OCI-LY1 (cell line): Measurements from ENCODE around the gene SNPH.

Experiments
- H2AFZ ChIP-seq: fragments of 200-600 bp; sonication (generic), shearing (Covaris generic); 2 replicates; pipeline ENCODE4 v1.6.0; 2014; ENCODE audit warnings: antibody characterized with exemption, mild to moderate bottlenecking, low read length
- H3F3A ChIP-seq: fragments of 200-600 bp; sonication (generic), shearing (Covaris generic); 2 replicates; pipeline ENCODE4 v1.6.0; 2014; ENCODE audit warnings: mild to moderate bottlenecking, antibody characterized with exemption, low read length, moderate library complexity; ENCODE audit not compliant: insufficient read depth
- H3K27ac ChIP-seq: fragments of 200-600 bp; sonication (generic); 2 replicates; pipeline ENCODE4 v1.5.1; 2014; ENCODE audit warnings: low read length, mixed run types, mild to moderate bottlenecking, low read depth; ENCODE audit not compliant: poor library complexity, severe bottlenecking
- H3K27me3 ChIP-seq: fragments of 200-600 bp; sonication (generic); 2 replicates; pipeline ENCODE4 v1.6.0; 2014; ENCODE audit warnings: antibody characterized with exemption, mild to moderate bottlenecking, low read length, moderate library complexity; ENCODE audit not compliant: insufficient read depth
- H3K36me3 ChIP-seq: fragments of 200-600 bp; sonication (generic); 2 replicates; pipeline ENCODE4 v1.6.1; 2014; ENCODE audit warnings: mild to moderate bottlenecking, antibody characterized with exemption, low read length, moderate library complexity, mixed read lengths; ENCODE audit not compliant: insufficient read depth
- H3K4me1 ChIP-seq: fragments of 200-600 bp; sonication (generic); 2 replicates; pipeline ENCODE4 v1.5.1; 2014; ENCODE audit warnings: mild to moderate bottlenecking, low read length, moderate library complexity; ENCODE audit not compliant: insufficient read depth, severe bottlenecking
- H3K4me2 ChIP-seq: fragments of 200-600 bp; sonication (generic), shearing (Covaris generic); 2 replicates; pipeline ENCODE4 v1.6.1; 2014; ENCODE audit warnings: low read length
- H3K4me3 ChIP-seq: fragments of 200-600 bp; sonication (generic); 2 replicates; pipeline ENCODE4 v1.5.1; 2014; ENCODE audit warnings: low read length, low read depth, mild to moderate bottlenecking, mixed read lengths; ENCODE audit not compliant: poor library complexity, severe bottlenecking
- H3K79me2 ChIP-seq: fragments of 200-600 bp; shearing (Covaris generic); 2 replicates; pipeline ENCODE4 v1.6.1; 2016; ENCODE audit warnings: mixed run types, low read length, mixed read lengths; ENCODE audit not compliant: insufficient read depth
- H3K9ac ChIP-seq: fragments of 200-600 bp; sonication (generic), shearing (Covaris generic); 2 replicates; pipeline ENCODE4 v1.6.1; 2014; ENCODE audit warnings: mild to moderate bottlenecking, low read length, mixed read lengths
- H3K9me2 ChIP-seq: fragments of 200-600 bp; sonication (generic), shearing (Covaris generic); 2 replicates; pipeline ENCODE4 v1.6.1; 2014; ENCODE audit warnings: low read depth, mild to moderate bottlenecking, low read length, mixed read lengths
- H3K9me3 ChIP-seq: fragments of 200-600 bp; shearing (Covaris generic); 2 replicates; pipeline ENCODE4 v1.6.1; 2014; ENCODE audit warnings: low read length, mixed read lengths
- H4K20me1 ChIP-seq: fragments of 200-600 bp; sonication (generic), shearing (Covaris generic); 2 replicates; pipeline ENCODE4 v1.6.0; 2016; ENCODE audit warnings: mild to moderate bottlenecking, low read length; ENCODE audit not compliant: insufficient read depth
- CTCF ChIP-seq: fragments of 200-600 bp; sonication (generic), shearing (Covaris generic); IDR thresholded peaks from 2 replicates; pipeline ENCODE4 v1.5.1; 2017; ENCODE audit warnings: mild to moderate bottlenecking, antibody characterized with exemption, low read length, moderate library complexity, mixed read lengths
- EZH2 ChIP-seq: fragments of 200-600 bp; sonication (generic), shearing (Covaris generic); IDR thresholded peaks from 2 replicates; pipeline ENCODE4 v1.8.0; 2017; ENCODE audit warnings: borderline replicate concordance, mixed run types, mild to moderate bottlenecking, antibody characterized with exemption, low read length, moderate library complexity, mixed read lengths

SNPH gene

DNA sequence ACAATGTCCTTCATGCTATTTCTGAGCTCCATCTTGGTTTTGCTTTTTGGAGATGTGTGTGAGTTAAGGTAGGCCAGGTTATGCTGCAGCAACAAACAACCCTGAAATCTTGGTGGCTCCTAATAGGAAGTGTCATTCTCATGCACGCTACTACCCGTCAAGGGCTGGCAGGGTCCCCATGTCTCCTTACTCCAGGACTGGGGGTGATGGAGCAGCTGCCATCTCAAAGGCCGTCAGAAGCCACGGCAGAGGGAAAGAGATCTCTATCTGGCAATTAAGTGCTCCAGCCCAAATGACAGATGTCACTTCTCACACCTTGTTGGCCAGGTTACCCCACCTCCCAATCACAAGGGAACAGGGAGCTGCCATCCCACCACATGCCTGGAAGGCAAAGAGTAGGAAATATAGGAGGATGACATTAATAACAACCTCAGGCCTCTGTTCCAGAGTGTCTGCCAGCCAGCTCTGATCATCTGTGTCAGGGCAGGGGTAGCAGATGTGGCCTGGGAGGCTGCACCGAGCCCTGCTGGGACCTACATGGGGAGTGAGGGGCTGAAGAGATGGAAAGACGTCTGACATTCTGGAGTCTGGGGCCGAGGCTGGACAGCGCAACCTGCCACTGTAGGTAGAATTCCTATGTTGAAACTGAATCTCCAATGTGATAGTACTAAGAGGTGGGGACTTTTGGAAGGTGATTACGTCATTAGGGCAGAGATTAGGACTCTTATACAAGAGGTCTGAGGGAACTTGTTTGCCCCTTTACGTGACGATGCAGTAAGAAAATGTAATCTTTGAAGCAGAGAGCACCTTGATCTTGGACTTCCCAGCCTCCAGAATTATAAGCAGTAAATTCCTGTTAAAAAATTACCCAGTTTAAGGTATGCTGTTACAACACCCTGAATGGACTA lies 67.6 kb downstream of the SNPH start:
- Histone ChIP-seq H2AFZ (no peak overlapping the region), H3K27me3 (no peaks in the 10 kb centered on the region), H3K36me3 (peaks cover 49% of the 10 kb centered on the region), H3K27ac (no peak overlapping the region), H3K4me1 (peaks cover 22% of the 10 kb centered on the region), H3K4me2 (no peak overlapping the region), H3K79me2 (0 out of 2 replicates have a peak, but pooled peaks cover 9% of the 10 kb centered on the region), H3K9ac (no peak overlapping the region), H3K4me3 (no peak overlapping the region), H3K9me3 (no peaks in the 10 kb centered on the region), H4K20me1 (no peaks in the 10 kb centered on the region), H3F3A (no peaks in the 10 kb centered on the region), H3K9me2 (no peaks in the 10 kb centered on the region)
- TF ChIP-seq EZH2: no peak
- TF ChIP-seq CTCF: no peak

DNA sequence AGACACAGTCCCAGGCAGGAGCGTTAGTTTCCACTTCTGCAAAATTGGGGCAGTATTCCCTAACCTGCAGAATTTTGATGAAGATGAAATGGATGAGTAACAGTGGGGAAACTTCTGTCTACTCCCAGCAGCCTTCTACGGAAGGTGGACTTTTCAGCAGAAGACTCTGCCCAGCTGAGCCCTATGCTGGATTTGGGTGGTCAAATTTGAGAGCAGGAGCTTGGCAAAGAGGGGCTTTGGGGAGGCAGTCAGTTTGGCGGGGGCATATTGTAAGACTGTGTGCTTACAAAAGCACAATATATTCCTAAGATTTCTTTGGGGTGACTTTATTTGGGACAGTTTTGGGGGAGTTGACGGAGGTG lies 68.3 kb downstream of the SNPH start:
- H4K20me1 ChIP-seq: no peaks in the 10 kb centered on the region
- H3K27me3 ChIP-seq: no peaks in the 10 kb centered on the region
- no peak overlapping the region for H3K4me2 ChIP-seq
- H3K9ac ChIP-seq: no peak overlapping the region
- peaks cover 49% of the 10 kb centered on the region for H3K36me3 ChIP-seq
- TF ChIP-seq EZH2 (no peak), CTCF (no peak)
- H3K4me3 ChIP-seq: no peak overlapping the region
- H3K79me2 ChIP-seq: 0 out of 2 replicates have a peak, but pooled peaks cover 8% of the 10 kb centered on the region
- peaks cover 19% of the 10 kb centered on the region for H3K4me1 ChIP-seq
- H3F3A ChIP-seq: no peaks in the 10 kb centered on the region
- H3K27ac ChIP-seq: no peak overlapping the region
- H3K9me3 ChIP-seq: no peaks in the 10 kb centered on the region
- no peak overlapping the region for H2AFZ ChIP-seq
- H3K9me2 ChIP-seq: no peaks in the 10 kb centered on the region

- Histone ChIP-seq H3K9ac (no peak overlapping the region), H3K4me3 (no peak overlapping the region), H3K27me3 (no peaks in the 10 kb centered on the region), H3K9me2 (no peaks in the 10 kb centered on the region), H3K4me1 (peaks cover 19% of the 10 kb centered on the region), H3K79me2 (0 out of 2 replicates have a peak, but pooled peaks cover 4% of the 10 kb centered on the region), H3F3A (no peaks in the 10 kb centered on the region), H3K27ac (no peak overlapping the region), H3K4me2 (no peak overlapping the region; the same call in 1 of the 2 replicates), H3K9me3 (no peaks in the 10 kb centered on the region), H3K36me3 (peaks cover 49% of the 10 kb centered on the region), H4K20me1 (no peaks in the 10 kb centered on the region), H2AFZ (no peak overlapping the region)
- TF ChIP-seq EZH2 (no peak), CTCF (peak; percentile 34)
Measured at GRCh38 chr20:1334761-1335160, 68.7 kb downstream of the SNPH start.
